ENCODE data around the gene CDH23.

DNA sequence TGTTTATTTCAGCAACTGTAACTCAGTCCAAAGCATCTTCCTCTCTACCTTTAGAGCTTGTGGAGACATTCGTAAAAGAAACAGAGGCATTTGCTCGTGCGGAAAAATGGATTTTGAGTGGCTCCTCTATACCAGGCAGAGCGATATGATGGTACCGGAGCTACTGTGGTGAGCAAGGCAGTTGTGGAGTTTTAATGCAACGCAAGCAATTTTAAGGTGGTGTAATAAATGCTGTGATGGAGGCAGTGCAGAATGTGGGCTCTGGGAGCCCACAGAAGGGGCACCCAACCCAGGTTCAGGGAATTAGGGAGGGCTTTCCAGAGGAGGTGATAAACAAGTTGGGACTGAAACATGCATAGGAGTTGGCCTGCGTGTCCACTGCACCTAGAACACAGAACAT is 149.5 kb downstream of the CDH23 start:
- TF ChIP-seq, protein P1, sequence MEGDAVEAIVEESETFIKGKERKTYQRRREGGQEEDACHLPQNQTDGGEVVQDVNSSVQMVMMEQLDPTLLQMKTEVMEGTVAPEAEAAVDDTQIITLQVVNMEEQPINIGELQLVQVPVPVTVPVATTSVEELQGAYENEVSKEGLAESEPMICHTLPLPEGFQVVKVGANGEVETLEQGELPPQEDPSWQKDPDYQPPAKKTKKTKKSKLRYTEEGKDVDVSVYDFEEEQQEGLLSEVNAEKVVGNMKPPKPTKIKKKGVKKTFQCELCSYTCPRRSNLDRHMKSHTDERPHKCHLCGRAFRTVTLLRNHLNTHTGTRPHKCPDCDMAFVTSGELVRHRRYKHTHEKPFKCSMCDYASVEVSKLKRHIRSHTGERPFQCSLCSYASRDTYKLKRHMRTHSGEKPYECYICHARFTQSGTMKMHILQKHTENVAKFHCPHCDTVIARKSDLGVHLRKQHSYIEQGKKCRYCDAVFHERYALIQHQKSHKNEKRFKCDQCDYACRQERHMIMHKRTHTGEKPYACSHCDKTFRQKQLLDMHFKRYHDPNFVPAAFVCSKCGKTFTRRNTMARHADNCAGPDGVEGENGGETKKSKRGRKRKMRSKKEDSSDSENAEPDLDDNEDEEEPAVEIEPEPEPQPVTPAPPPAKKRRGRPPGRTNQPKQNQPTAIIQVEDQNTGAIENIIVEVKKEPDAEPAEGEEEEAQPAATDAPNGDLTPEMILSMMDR (IDR thresholded peaks at IDR 0.05), result no peak
- no peak for TF ChIP-seq POLR2A (IDR thresholded peaks at IDR 0.05)

All from adrenal gland (tissue), 5 donors.